ENCODE measurements around the gene CEP164.

DNA sequence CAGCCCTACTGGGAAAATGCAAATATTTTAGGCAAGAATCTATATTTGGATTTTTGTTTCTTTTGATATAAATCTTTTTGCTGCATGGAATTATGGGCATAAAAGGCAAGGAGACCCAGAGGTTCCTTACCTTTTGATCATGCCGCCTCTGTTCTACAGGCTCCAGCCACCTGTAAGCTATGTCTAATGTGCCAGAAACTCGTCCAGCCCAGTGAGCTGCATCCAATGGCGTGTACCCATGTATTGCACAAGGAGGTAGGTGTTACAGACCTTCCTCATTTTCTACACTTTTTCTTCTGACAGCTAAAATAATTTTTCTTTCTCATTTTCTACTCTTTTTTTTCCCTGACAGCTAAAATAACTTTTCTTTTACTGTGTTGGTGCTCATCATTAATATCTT is 44.7 kb upstream of the CEP164 start:
- TF ChIP-seq, protein P1, sequence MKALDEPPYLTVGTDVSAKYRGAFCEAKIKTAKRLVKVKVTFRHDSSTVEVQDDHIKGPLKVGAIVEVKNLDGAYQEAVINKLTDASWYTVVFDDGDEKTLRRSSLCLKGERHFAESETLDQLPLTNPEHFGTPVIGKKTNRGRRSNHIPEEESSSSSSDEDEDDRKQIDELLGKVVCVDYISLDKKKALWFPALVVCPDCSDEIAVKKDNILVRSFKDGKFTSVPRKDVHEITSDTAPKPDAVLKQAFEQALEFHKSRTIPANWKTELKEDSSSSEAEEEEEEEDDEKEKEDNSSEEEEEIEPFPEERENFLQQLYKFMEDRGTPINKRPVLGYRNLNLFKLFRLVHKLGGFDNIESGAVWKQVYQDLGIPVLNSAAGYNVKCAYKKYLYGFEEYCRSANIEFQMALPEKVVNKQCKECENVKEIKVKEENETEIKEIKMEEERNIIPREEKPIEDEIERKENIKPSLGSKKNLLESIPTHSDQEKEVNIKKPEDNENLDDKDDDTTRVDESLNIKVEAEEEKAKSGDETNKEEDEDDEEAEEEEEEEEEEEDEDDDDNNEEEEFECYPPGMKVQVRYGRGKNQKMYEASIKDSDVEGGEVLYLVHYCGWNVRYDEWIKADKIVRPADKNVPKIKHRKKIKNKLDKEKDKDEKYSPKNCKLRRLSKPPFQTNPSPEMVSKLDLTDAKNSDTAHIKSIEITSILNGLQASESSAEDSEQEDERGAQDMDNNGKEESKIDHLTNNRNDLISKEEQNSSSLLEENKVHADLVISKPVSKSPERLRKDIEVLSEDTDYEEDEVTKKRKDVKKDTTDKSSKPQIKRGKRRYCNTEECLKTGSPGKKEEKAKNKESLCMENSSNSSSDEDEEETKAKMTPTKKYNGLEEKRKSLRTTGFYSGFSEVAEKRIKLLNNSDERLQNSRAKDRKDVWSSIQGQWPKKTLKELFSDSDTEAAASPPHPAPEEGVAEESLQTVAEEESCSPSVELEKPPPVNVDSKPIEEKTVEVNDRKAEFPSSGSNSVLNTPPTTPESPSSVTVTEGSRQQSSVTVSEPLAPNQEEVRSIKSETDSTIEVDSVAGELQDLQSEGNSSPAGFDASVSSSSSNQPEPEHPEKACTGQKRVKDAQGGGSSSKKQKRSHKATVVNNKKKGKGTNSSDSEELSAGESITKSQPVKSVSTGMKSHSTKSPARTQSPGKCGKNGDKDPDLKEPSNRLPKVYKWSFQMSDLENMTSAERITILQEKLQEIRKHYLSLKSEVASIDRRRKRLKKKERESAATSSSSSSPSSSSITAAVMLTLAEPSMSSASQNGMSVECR (CRISPR knock-in tag; IDR thresholded peaks at IDR 0.05; ENCODE audit: borderline replicate concordance): no peak
- TF ChIP-seq IRF2 (CRISPR knock-in tag; IDR thresholded peaks at IDR 0.05; ENCODE audit: borderline replicate concordance, low read depth) (no peak), CBFB (CRISPR knock-in tag; IDR thresholded peaks at IDR 0.05; ENCODE audit: low read depth) (no peak)
- TF ChIP-seq, protein P2, sequence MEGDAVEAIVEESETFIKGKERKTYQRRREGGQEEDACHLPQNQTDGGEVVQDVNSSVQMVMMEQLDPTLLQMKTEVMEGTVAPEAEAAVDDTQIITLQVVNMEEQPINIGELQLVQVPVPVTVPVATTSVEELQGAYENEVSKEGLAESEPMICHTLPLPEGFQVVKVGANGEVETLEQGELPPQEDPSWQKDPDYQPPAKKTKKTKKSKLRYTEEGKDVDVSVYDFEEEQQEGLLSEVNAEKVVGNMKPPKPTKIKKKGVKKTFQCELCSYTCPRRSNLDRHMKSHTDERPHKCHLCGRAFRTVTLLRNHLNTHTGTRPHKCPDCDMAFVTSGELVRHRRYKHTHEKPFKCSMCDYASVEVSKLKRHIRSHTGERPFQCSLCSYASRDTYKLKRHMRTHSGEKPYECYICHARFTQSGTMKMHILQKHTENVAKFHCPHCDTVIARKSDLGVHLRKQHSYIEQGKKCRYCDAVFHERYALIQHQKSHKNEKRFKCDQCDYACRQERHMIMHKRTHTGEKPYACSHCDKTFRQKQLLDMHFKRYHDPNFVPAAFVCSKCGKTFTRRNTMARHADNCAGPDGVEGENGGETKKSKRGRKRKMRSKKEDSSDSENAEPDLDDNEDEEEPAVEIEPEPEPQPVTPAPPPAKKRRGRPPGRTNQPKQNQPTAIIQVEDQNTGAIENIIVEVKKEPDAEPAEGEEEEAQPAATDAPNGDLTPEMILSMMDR (IDR thresholded peaks at IDR 0.05): no peak
